Activated gamma-delta T cell (primary cell): ENCODE data around the gene PCP4.

Experiments used
- DNase-seq: peaks from one replicate; lab custom pipeline; 2025; lab: John Stamatoyannopoulos, UW

PCP4 gene

GRCh38 chr21:39923476-39923875 lies 56.2 kb downstream of the PCP4 start:
- no peak for DNase-seq

- DNase-seq = no peak
Measured at GRCh38 chr21:39924577-39925308, 57.5 kb downstream of the PCP4 start.

GRCh38 chr21:39927304-39927886 lies 60.2 kb downstream of the PCP4 start:
- DNase-seq = no peak

GRCh38 chr21:39932335-39932734 lies 65.1 kb downstream of the PCP4 start:
- DNase-seq = no peak

- no peak for DNase-seq
Measured at GRCh38 chr21:39934895-39935294, 67.7 kb downstream of the PCP4 start.

- no peak for DNase-seq
Measured at GRCh38 chr21:39935716-39936115, 68.5 kb downstream of the PCP4 start.

- DNase-seq = no peak
Measured at GRCh38 chr21:39938086-39938625, 70.9 kb downstream of the PCP4 start.

- DNase-seq = no peak
Measured at GRCh38 chr21:39946199-39946598, 79.0 kb downstream of the PCP4 start.

- DNase-seq = no peak
Measured at GRCh38 chr21:39947031-39947430, 79.8 kb downstream of the PCP4 start.

- no peak for DNase-seq
Measured at GRCh38 chr21:39951183-39952101, 84.2 kb downstream of the PCP4 start.

GRCh38 chr21:39952265-39952664 lies 85.0 kb downstream of the PCP4 start:
- no peak for DNase-seq

- no peak for DNase-seq
Measured at GRCh38 chr21:39954570-39954969, 87.3 kb downstream of the PCP4 start.

GRCh38 chr21:39955326-39955725 lies 88.1 kb downstream of the PCP4 start:
- DNase-seq = no peak

- DNase-seq = no peak
Measured at GRCh38 chr21:39956586-39956985, 89.3 kb downstream of the PCP4 start.

GRCh38 chr21:39958731-39959130 lies 91.5 kb downstream of the PCP4 start:
- no peak for DNase-seq

GRCh38 chr21:39961251-39961650 lies 94.0 kb downstream of the PCP4 start:
- DNase-seq = no peak

GRCh38 chr21:39965026-39965425 lies 97.8 kb downstream of the PCP4 start:
- no peak for DNase-seq

- no peak for DNase-seq
Measured at GRCh38 chr21:39966786-39967185, 99.5 kb downstream of the PCP4 start.

- DNase-seq = no peak
Measured at GRCh38 chr21:39968010-39968409, 100.8 kb downstream of the PCP4 start.

GRCh38 chr21:39969691-39970364 lies 102.6 kb downstream of the PCP4 start:
- no peak for DNase-seq

- DNase-seq = no peak
Measured at GRCh38 chr21:39971956-39972355, 104.7 kb downstream of the PCP4 start.

- DNase-seq = no peak
Measured at GRCh38 chr21:39972471-39972870, 105.2 kb downstream of the PCP4 start.
